Measurements from ENCODE around the gene TMEM63A.
"Not testable (repeated sequence)": the region's sequence is repeated elsewhere in the genome, so short reads cannot be mapped to it uniquely, and the experiment has no call there.

The TMEM63A gene

DNA sequence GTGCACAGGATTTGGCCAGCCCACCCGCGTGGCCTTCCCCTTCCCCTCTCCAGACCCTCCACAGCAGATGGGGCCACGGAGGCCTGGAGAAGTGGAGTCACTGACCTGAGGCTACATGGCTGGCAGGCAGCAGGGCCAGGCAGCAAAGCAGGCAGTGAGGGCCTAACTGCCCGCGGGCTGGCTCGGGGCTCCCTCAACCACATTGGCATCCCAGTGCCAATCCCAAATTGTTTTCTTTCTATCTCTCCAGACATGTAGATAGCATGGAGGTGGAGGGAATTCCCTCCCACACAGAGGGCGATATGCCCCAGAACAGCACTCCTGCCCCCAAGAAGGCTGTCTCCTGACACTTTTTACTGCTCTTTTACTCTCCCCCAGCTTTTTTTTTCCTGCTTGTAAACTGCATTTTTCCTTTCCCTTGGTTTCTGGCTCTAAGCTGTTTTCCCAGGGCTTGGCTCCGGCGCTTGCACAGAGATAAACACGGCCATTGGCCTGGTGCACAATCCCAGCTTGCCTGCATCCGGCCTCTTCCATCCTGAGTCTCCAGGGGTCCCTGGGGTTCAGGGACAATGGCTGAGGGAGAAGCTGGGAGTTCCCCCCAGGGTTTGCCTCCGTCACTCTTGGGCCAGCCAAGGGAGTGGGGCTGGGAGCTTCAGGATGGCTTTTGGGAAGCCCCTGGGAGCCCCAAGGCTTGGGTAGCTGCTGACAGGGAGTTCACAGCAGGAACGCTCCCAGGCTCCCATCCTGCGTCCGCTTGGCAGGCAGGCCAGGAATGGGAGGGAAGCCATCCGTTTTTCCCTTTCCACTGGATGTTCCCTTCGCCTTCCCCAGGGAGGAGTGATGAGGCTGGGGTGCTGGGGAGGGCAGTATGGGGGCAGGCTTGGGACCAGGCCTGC, 65.3 kb downstream of the TMEM63A start:
- no peak for DNase-seq

DNA sequence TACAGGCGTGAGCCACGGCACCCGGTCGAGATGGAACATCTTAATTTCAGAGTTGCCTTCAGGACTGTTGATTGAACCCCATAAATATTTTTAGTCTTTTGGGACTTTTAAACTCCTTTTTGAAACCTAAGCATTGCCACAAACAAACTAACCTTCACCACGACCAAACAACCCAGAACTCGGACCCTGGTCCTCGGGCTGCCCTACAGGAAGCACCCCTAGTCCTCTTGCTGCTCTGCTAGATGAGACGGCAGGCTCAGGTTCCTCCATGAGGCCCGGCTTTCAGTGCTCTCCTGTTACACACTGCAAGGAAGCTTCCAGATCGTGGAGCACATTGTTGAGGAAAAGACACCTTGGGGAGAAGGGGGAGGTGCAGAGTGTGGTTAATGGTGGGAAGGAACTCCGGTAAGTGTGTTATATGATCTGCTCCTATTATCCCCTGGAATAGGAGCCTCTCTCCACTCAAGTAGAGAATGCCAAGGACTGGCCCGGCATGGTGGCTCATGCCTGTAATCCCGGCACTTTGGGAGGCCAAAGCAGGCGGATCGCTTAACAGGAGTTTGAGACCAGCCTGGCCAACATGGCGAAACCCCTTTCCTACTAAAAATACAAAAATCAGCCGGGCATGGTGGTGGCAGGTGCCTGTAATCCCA, 66.5 kb downstream of the TMEM63A start:
- no peak for DNase-seq

GRCh38 chr1:225815090-225815489, 67.1 kb downstream of the TMEM63A start:
- DNase-seq = not testable (repeated sequence)

DNA sequence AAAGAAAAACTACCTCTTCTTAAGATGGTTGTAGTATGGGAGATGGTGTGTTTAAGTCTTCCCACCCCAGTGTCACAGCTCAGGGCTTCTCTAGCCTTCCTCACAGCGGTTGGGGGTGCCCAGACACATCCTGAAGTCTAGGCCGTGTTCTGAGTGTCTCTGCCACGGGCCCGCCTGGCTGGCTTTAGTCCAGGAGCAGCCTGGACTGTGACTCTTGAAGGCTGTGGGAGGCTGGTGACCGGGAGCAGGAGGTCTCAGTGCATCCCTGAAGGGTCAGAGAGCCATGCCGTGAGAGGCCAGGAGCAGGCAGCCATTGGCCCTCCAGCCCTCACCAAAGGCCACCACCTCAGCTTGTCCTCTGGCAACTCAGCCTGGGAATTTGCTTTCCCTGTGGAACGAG, 67.8 kb downstream of the TMEM63A start:
- no peak for DNase-seq

- no peak for DNase-seq
These were observed 68.8 kb downstream of the TMEM63A start for GRCh38 chr1:225813214-225813964.

DNA sequence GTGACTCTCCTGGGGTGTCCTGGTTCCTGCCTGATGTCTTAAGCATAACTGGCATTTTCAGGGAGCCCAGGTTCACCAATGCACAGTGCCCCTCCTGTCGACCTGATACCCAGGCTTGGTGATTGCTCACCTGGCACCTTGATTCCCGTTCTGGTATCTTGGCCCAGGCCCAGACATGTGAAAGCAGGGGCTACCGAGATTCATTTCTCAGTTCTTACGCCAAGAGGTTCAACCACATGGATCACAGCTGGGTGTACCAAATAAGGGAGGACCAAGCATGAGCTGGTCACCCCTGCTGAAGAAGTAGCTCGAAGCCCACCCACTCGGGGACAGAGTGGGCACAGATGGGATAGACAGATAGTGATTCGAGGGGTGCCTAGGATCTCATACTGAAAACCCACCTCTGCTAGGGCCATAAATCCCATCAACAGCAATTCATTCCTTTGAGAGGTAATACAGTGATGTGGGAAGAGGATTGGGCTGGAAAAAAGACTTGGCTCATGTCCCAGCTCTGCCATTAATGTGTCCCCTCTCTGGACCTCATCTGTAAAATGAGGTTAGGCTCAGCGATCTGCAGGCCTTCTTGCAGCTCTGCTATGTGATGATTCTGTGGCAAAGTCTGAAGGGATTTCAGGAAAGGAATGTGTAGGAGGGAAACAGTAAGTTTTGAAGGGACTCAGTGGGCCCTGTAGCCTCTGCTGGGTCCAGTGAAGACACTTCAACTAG, 69.5 kb downstream of the TMEM63A start:
- no peak for DNase-seq

DNA sequence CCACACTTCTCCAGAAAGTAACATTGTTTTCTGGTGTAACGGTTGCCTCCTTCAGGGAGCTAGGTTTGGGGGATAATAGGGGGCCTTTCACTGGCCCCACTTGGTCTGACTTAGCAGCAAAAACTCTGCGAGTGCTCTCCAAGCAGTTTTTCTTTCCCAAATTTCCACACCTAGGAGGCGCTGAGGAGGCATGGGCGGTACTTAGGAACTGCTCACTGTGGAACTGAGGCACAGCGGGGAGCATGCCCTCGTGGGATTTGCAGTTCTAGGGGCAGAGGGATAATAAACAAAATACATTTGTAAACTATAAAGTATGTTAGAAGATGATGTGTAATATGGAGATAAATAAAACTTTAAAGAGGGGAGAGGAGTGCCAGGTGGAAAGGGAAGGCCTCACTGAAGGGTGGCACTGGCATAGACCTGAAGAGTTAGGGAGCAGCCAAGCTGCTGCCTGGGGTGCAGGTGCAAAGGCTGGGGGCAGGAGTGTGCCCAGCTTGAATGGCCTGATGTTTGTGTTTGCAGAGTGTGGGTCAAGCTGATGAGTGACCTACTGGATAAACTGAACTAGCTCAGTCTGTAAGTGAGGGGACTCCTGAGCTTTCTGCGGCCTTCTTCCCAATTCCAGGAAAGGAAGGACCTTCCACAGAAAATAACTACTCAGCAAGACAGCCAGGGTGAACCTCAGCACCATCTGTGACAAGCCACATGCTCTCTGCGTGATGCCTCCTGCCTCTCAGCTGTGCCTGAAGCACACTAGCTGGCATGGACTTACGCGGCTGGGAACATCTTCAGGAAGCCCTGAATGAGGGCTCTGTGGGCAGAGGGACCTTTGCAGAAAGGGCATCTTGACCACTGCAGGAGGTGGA, 70.3 kb downstream of the TMEM63A start:
- DNase-seq = no peak

DNA sequence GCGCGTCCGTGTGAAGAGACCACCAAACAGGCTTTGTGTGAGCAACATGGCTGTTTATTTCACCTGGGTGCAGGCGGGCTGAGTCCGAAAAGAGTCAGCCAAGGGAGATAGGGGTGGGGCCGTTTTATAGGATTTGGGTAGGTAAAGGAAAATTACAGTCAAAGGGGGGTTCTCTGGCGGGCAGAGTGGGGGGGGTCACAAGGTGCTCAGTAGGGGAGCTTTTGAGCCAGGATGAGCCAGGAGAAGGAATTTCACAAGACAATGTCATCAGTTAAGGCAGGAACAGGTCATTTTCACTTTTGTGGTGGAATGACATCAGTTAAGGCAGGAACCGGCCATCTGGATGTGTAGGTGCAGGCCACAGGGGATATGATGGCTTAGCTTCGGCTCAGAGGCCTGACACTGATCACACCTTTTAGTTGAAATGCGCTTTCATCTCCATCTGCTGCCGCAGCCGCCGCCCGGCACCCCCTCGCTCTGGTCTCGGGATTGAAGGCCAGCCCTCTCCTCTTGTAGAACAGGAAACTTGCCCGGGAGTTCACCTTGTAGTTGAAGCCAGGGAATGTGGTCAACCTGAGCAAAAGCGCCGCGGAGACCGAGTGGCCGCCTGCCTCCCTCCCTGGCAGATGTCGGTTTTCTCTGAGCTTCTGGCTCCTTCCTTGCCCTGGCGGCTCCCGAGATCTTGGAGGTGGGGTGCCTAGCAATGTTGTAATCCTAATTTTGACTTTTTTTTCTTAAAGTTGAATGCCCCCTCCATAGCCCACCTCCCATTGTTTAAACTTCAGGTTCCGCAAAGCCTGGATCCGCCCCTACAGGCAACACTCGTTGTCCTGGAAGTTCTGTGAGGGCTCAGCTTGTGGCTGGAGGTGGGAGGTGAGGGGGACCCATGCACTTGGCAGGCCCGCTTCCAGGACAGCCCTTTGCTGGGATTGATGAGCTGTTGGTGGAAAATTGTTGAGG, 71.3 kb downstream of the TMEM63A start:
- DNase-seq = not testable (repeated sequence)

- peak; percentile 40 for DNase-seq
These were observed 72.2 kb downstream of the TMEM63A start, which contains the start of gene EPHX1 for GRCh38 chr1:225809842-225810578. EPHX1 (plus strand) TSS chr1:225810124; CDS start chr1:225828730, 18,606 bp downstream.

GRCh38 chr1:225808136-225808535, 74.0 kb downstream of the TMEM63A start:
- DNase-seq = no peak

DNA sequence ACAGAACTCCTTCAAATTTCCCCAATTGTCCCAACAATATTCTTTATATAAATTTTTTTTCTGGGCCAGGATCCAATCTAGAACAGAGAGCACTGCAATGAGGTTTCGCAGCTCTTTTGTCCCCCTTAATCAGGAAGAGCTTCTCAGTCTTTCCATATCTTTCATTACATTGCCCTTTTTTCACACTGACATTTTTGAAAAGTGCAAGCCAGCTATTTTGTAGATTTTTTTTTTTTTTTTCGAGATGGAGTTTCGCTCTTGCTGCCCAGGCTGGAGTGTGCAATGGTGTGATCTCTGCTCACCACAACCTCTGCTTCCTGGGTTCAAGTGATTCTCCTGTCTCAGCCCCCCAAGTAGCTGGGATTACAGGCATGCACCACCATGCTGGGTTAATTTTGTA, 75.4 kb downstream of the TMEM63A start:
- not testable (repeated sequence) for DNase-seq

DNA sequence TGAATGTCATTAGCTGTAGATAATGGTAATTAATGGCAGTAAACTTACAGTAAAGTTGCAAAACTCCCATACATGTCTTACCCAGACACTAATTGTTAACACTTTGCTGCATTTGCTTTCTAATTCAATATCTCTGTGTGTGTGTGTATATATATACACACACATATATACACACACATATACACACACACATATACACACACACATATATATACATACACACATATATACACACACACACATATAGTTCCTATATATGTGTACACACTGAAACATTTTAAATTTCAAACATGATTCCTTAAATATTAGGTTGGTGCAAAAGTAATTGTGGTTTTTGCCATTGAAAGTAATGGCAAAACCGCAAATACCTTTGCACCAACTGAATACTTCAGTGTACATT, 75.9 kb downstream of the TMEM63A start:
- no peak for DNase-seq

DNA sequence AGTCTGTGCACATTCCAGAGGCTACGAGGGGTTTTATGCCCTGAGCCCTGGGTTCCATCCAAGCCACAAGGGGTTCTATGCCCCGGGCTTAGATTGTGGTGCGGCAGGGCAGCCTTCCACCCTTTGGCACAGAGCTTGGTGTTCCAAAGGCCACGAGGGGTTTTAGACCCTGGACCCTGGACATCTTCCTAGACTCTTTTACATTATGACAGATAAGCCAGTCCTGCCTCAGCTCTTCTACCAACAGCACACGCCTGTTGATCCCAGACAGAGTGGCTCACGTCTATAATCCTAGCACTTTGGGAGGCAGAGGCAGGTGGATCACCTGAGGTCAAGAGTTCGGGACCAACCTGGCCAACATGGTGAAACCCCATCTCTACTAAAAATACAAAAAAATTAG, 81.0 kb downstream of the TMEM63A start:
- not testable (repeated sequence) for DNase-seq

- DNase-seq = not testable (repeated sequence)
These were observed 86.1 kb downstream of the TMEM63A start for GRCh38 chr1:225796097-225796496.

All from effector CD8-positive, alpha-beta T cell (primary cell).